Caco-2 (cell line): Measurements from ENCODE around the gene SCUBE1. TPM values are rescaled to one million over a fixed set of nuclear protein-coding genes. Genes with fewer than 3 reads are reported as not detected.

Experiments used
- BruUV-seq: library from RNA; stranded (reverse); fragments of 400-500 nt; replicated peaks from 2 replicates; lab custom pipeline; 2021; lab: Mats Ljungman, UMichigan
- CTCF ChIA-PET: fragments of 300-600 bp; sonication (Branson Sonifier 250); formaldehyde crosslinking; loops from one replicate; lab custom pipeline; 2022; ENCODE audit warnings: antibody characterized with exemption; lab: Charles Lee
- POLR2A ChIA-PET: fragments of 300-600 bp; sonication (Branson Sonifier 250); formaldehyde crosslinking; loops from one replicate; lab custom pipeline; 2022; ENCODE audit warnings: antibody characterized with exemption; lab: Charles Lee
- DNase-seq, 2 experiments: peaks; one replicate each; pipeline versions ENCODE4 v3.0.0 to v3.0.0-alpha.2; 2020 to 2022
- H3K27me3 ChIP-seq: replicated peaks from 2 replicates; pipeline ENCODE4 v1.6.0; 2011; ENCODE audit warnings: low read length; ENCODE audit not compliant: control insufficient read depth, insufficient read depth
- H3K36me3 ChIP-seq: 2 replicates; pipeline ENCODE4 v1.5.1; 2011; ENCODE audit warnings: low read length; ENCODE audit not compliant: control insufficient read depth, insufficient read depth
- H3K4me1 ChIP-seq: fragments of 250-450 bp; sonication (Bioruptor Pico); 2 replicates; pipeline ENCODE4 v1.5.1; 2020; ENCODE audit warnings: mild to moderate bottlenecking
- H3K4me3 ChIP-seq: 2 replicates; pipeline ENCODE4 v1.5.1; 2011; ENCODE audit warnings: low read depth, mild to moderate bottlenecking, control low read depth, low read length
- H3K9me3 ChIP-seq: fragments of 250-450 bp; sonication (Bioruptor Pico); 2 replicates; pipeline ENCODE4 v1.5.1; 2020; ENCODE audit warnings: mild to moderate bottlenecking, moderate library complexity
- H3K27ac Mint-ChIP-seq: one replicate; pipeline ENCODE4 v1.8.0; 2022; ENCODE audit warnings: mixed read lengths; ENCODE audit not compliant: unreplicated experiment
- H3K27me3 Mint-ChIP-seq: one replicate; pipeline ENCODE4 v1.8.0; 2022; ENCODE audit warnings: mixed read lengths; ENCODE audit not compliant: insufficient read depth, unreplicated experiment
- H3K36me3 Mint-ChIP-seq: one replicate; pipeline ENCODE4 v1.8.0; 2022; ENCODE audit warnings: mild to moderate bottlenecking, mixed read lengths; ENCODE audit not compliant: insufficient read depth, unreplicated experiment
- H3K4me1 Mint-ChIP-seq: one replicate; pipeline ENCODE4 v1.8.0; 2022; ENCODE audit warnings: low read depth, mixed read lengths; ENCODE audit not compliant: unreplicated experiment
- H3K4me3 Mint-ChIP-seq: one replicate; pipeline ENCODE4 v1.8.0; 2022; ENCODE audit warnings: mild to moderate bottlenecking, moderate library complexity, mixed read lengths; ENCODE audit not compliant: unreplicated experiment
- H3K9me3 Mint-ChIP-seq: one replicate; pipeline ENCODE4 v1.8.0; 2022; ENCODE audit warnings: mixed read lengths; ENCODE audit not compliant: unreplicated experiment
- intact Hi-C: fragments of 100-400 bp; cut with micrococcal nuclease; formaldehyde crosslinking; loops from one replicate; pipeline ENCODE4 v1.10.0; 2022; ENCODE audit not compliant: unreplicated experiment
- total RNA-seq: library from RNA; stranded (reverse); gene quantifications from 2 replicates; pipeline ENCODE4 v1.2.3, GENCODE V29; 2022
- TF ChIP-seq, protein P1 (sequence below), 2 experiments: fragments of 200-600 bp in 1 of 2; IDR thresholded peaks; 1 replicate in 1 of 2; 2 replicates in 1 of 2; pipeline versions ENCODE4 v1.5.1 to v1.8.0; 2011 to 2022; ENCODE audit warnings: antibody characterized with exemption in 1 of 2, control low read depth in 1 of 2, inconsistent platforms in 1 of 2, low read depth in 1 of 2, low read length in 1 of 2, mild to moderate bottlenecking in 1 of 2, moderate library complexity in 1 of 2; ENCODE audit not compliant: insufficient read depth in 1 of 2, severe bottlenecking in 1 of 2, unreplicated experiment in 1 of 2

The SCUBE1 gene
- total RNA-seq, 1 experiment from 2014 or later, result not detected

- Mint-ChIP-seq H3K36me3 (no peaks in the 10 kb centered on the region), H3K27me3 (peaks cover 12% of the 10 kb centered on the region), H3K4me1 (no peaks in the 10 kb centered on the region), H3K9me3 (no peaks in the 10 kb centered on the region), H3K27ac (no peak overlapping the region), H3K4me3 (no peak overlapping the region)
- intact Hi-C loops, result no loop called here
- ChIA-PET CTCF (interaction anchor here (1.2 kb wide), 1 partner anchor 78 kb away, joined by 5 read pairs; no protein-coding TSS in a partner anchor), POLR2A (no interaction called here)
- no peaks in the 10 kb centered on the region for H3K4me1 ChIP-seq
- no peak for DNase-seq
- peaks cover 2% of the 10 kb centered on the region; the same call in 1 of the 2 replicates for H3K27me3 ChIP-seq
- TF ChIP-seq, protein P1, sequence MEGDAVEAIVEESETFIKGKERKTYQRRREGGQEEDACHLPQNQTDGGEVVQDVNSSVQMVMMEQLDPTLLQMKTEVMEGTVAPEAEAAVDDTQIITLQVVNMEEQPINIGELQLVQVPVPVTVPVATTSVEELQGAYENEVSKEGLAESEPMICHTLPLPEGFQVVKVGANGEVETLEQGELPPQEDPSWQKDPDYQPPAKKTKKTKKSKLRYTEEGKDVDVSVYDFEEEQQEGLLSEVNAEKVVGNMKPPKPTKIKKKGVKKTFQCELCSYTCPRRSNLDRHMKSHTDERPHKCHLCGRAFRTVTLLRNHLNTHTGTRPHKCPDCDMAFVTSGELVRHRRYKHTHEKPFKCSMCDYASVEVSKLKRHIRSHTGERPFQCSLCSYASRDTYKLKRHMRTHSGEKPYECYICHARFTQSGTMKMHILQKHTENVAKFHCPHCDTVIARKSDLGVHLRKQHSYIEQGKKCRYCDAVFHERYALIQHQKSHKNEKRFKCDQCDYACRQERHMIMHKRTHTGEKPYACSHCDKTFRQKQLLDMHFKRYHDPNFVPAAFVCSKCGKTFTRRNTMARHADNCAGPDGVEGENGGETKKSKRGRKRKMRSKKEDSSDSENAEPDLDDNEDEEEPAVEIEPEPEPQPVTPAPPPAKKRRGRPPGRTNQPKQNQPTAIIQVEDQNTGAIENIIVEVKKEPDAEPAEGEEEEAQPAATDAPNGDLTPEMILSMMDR (IDR thresholded peaks at IDR 0.05; ENCODE audit: insufficient read depth in 1 of 2, low read depth in 1 of 2, low read length in 1 of 2, severe bottlenecking in 1 of 2, unreplicated experiment in 1 of 2), result no peak
- H3K4me3 ChIP-seq, result no peak overlapping the region
- H3K36me3 ChIP-seq, result no peaks in the 10 kb centered on the region
- no peaks in the 10 kb centered on the region for H3K9me3 ChIP-seq
- no TSS peak for BruUV-seq
These were observed 8.8 kb upstream of the SCUBE1 start for GRCh38 chr22:43351966-43352345.

DNA sequence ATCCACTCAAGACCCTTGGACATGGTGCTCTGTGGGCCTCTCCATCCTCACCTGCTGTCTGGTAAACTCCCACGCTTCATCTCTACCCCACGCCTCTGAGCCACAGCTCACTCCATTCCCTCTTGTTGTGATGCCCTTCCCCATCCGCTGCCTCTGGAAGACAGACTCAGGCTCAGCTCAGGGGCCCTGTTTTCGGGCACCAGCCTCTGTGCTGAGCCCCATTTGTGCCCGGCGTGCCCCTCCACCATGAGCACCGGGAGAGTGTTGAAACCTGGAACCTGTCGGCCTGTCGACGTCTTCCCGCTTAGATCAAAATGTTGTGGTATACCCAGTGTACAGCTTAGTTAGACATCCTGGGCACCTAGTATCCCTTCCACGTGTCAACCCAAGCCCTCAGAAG is 6.5 kb upstream of the SCUBE1 start:
- no peak overlapping the region for H3K4me3 ChIP-seq
- peaks cover 2% of the 10 kb centered on the region; the same call in 1 of the 2 replicates for H3K27me3 ChIP-seq
- H3K36me3 ChIP-seq, result no peaks in the 10 kb centered on the region
- no peaks in the 10 kb centered on the region for H3K9me3 ChIP-seq
- DNase-seq, result no peak
- peaks cover 12% of the 10 kb centered on the region for H3K27me3 Mint-ChIP-seq
- no peaks in the 10 kb centered on the region for H3K9me3 Mint-ChIP-seq
- no peak overlapping the region for H3K27ac Mint-ChIP-seq
- peaks cover 12% of the 10 kb centered on the region for H3K4me1 Mint-ChIP-seq
- intact Hi-C loops, result no loop called here
- ChIA-PET POLR2A (no interaction called here), CTCF (interaction anchor here (0.6 to 1.4 kb wide), 3 partner anchors 35 to 118 kb away, joined by 3 to 4 read pairs (median 3); no protein-coding TSS in a partner anchor)
- TF ChIP-seq, protein P1 (IDR thresholded peaks at IDR 0.05; ENCODE audit: insufficient read depth in 1 of 2, low read depth in 1 of 2, low read length in 1 of 2, severe bottlenecking in 1 of 2, unreplicated experiment in 1 of 2), result no peak
- no peaks in the 10 kb centered on the region for H3K36me3 Mint-ChIP-seq
- no TSS peak for BruUV-seq
- H3K4me1 ChIP-seq, result no peaks in the 10 kb centered on the region
- H3K4me3 Mint-ChIP-seq, result no peak overlapping the region

GRCh38 chr22:43346521-43346929 is 3.4 kb upstream of the SCUBE1 start:
- no peaks in the 10 kb centered on the region for H3K9me3 ChIP-seq
- no peaks in the 10 kb centered on the region for H3K4me1 ChIP-seq
- peaks cover 23% of the 10 kb centered on the region for H3K27me3 Mint-ChIP-seq
- no peaks in the 10 kb centered on the region for H3K9me3 Mint-ChIP-seq
- H3K27ac Mint-ChIP-seq, result no peak overlapping the region
- DNase-seq, result peak; percentile 58 to 76
- H3K4me3 Mint-ChIP-seq, result no peak overlapping the region
- ChIA-PET CTCF (interaction anchor here (0.5 to 5.6 kb wide), 19 partner anchors 10 to 676 kb away, joined by 3 to 99 read pairs (median 4); no protein-coding TSS in a partner anchor), POLR2A (no interaction called here)
- H3K36me3 ChIP-seq, result no peaks in the 10 kb centered on the region
- no peaks in the 10 kb centered on the region for H3K36me3 Mint-ChIP-seq
- TF ChIP-seq, protein P1 (IDR thresholded peaks at IDR 0.05; ENCODE audit: insufficient read depth in 1 of 2, low read depth in 1 of 2, low read length in 1 of 2, severe bottlenecking in 1 of 2, unreplicated experiment in 1 of 2), result peak; percentile 73 to 79
- peaks cover 3% of the 10 kb centered on the region; the same call in 1 of the 2 replicates for H3K27me3 ChIP-seq
- intact Hi-C loops, result loop anchor here (1.0 to 2.0 kb wide), 3 partner anchors 38 to 115 kb away; no protein-coding TSS in a partner anchor
- no TSS peak for BruUV-seq
- no peak overlapping the region for H3K4me3 ChIP-seq
- peaks cover 12% of the 10 kb centered on the region for H3K4me1 Mint-ChIP-seq
